Osteoblast (primary cell): ENCODE data around the gene NACAD. TPM values are rescaled to one million over a fixed set of nuclear protein-coding genes. Genes with fewer than 3 reads are reported as not detected.

Source experiments
- DNase-seq: peaks from one replicate; pipeline ENCODE4 v3.0.0; 2011; ENCODE audit warnings: low spot score, mixed read lengths; ENCODE audit not compliant: insufficient read length; ENCODE audit errors: missing footprints
- H2AFZ ChIP-seq: 2 replicates; pipeline ENCODE4 v1.6.0; 2011; ENCODE audit warnings: mild to moderate bottlenecking, low read length
- H3K27ac ChIP-seq: 2 replicates; pipeline ENCODE4 v1.5.1; 2011; ENCODE audit warnings: mild to moderate bottlenecking, low read depth, low read length, moderate library complexity
- H3K27me3 ChIP-seq: 2 replicates; pipeline ENCODE4 v1.6.0; 2012; ENCODE audit warnings: mild to moderate bottlenecking, control low read depth, inconsistent platforms, low read length, moderate library complexity; ENCODE audit not compliant: insufficient read depth
- H3K36me3 ChIP-seq: 2 replicates; pipeline ENCODE4 v1.5.1; 2011; ENCODE audit warnings: mild to moderate bottlenecking, low read length, control low read depth, moderate library complexity; ENCODE audit not compliant: insufficient read depth
- H3K4me1 ChIP-seq: 2 replicates; pipeline ENCODE4 v1.5.1; 2011; ENCODE audit warnings: mild to moderate bottlenecking, low read length, control low read depth, moderate library complexity; ENCODE audit not compliant: insufficient read depth
- H3K4me2 ChIP-seq: 2 replicates; pipeline ENCODE4 v1.6.0; 2011; ENCODE audit warnings: mild to moderate bottlenecking, low read length; ENCODE audit not compliant: insufficient read depth
- H3K4me3 ChIP-seq: fragments of 200-600 bp; sonication (generic); 3 replicates; pipeline ENCODE4 v1.5.1; 2012; ENCODE audit warnings: mild to moderate bottlenecking, low read length, inconsistent platforms; ENCODE audit not compliant: insufficient read depth
- H3K79me2 ChIP-seq: 2 replicates; pipeline ENCODE4 v1.6.0; 2012; ENCODE audit warnings: mild to moderate bottlenecking, low read length, control low read depth, inconsistent platforms; ENCODE audit not compliant: insufficient read depth
- H3K9me3 ChIP-seq: 2 replicates; pipeline ENCODE4 v1.5.1; 2011; ENCODE audit warnings: low read depth, low read length, control low read depth
- H4K20me1 ChIP-seq: 2 replicates; pipeline ENCODE4 v1.6.0; 2012; ENCODE audit warnings: mild to moderate bottlenecking, low read length, control low read depth; ENCODE audit not compliant: insufficient read depth
- total RNA-seq: library from RNA; depleted of rRNA; stranded (reverse); fragments of >200 nt; gene quantifications from 2 replicates; pipeline ENCODE4 v1.2.3, GENCODE V29; 2012
- TF ChIP-seq, protein P1 (sequence below): IDR thresholded peaks from 2 replicates; pipeline ENCODE4 v1.5.1; 2011; ENCODE audit warnings: mild to moderate bottlenecking, low read depth, low read length, moderate library complexity; ENCODE audit errors: extremely low read depth

Gene NACAD
- total RNA-seq, 1 donor = 0.72 TPM

DNA sequence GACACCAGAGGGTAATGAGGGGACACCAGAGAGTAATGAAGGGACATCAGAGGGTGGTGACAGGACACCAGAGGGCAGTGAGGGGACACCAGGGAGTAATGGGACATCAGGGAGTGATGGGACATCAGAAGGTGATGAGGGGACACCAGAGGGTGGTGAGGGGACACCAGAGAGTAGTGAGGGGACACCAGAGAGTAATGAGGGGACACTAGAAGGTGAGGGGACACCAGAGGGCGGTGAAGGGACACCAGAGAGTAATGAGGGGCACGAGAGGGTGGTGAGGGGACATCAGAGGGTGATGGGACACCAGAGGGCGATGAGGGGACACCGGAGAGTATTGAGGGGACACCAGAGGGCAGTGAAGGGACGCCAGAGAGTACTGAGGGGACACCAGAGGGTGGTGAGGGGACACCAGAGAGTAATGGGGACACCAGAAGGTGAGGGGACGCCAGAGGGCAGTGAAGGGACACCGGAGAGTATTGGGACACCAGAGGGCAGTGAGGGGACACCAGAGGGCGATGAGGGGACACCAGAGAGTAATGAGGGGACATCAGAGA lies 10.6 kb downstream of the NACAD start:
- DNase-seq = no peak
- H4K20me1 ChIP-seq = peaks cover 15% of the 10 kb centered on the region
- no peaks in the 10 kb centered on the region for H3K27me3 ChIP-seq
- H3K9me3 ChIP-seq = no peaks in the 10 kb centered on the region
- TF ChIP-seq, protein P1, sequence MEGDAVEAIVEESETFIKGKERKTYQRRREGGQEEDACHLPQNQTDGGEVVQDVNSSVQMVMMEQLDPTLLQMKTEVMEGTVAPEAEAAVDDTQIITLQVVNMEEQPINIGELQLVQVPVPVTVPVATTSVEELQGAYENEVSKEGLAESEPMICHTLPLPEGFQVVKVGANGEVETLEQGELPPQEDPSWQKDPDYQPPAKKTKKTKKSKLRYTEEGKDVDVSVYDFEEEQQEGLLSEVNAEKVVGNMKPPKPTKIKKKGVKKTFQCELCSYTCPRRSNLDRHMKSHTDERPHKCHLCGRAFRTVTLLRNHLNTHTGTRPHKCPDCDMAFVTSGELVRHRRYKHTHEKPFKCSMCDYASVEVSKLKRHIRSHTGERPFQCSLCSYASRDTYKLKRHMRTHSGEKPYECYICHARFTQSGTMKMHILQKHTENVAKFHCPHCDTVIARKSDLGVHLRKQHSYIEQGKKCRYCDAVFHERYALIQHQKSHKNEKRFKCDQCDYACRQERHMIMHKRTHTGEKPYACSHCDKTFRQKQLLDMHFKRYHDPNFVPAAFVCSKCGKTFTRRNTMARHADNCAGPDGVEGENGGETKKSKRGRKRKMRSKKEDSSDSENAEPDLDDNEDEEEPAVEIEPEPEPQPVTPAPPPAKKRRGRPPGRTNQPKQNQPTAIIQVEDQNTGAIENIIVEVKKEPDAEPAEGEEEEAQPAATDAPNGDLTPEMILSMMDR = no peak
- H3K36me3 ChIP-seq = peaks cover 31% of the 10 kb centered on the region
- H3K4me2 ChIP-seq = no peak overlapping the region
- no peaks in the 10 kb centered on the region for H3K4me1 ChIP-seq
- H3K79me2 ChIP-seq = no peaks in the 10 kb centered on the region
- H3K4me3 ChIP-seq = no peak overlapping the region
- no peak overlapping the region for H2AFZ ChIP-seq
- H3K27ac ChIP-seq = no peak overlapping the region

DNA sequence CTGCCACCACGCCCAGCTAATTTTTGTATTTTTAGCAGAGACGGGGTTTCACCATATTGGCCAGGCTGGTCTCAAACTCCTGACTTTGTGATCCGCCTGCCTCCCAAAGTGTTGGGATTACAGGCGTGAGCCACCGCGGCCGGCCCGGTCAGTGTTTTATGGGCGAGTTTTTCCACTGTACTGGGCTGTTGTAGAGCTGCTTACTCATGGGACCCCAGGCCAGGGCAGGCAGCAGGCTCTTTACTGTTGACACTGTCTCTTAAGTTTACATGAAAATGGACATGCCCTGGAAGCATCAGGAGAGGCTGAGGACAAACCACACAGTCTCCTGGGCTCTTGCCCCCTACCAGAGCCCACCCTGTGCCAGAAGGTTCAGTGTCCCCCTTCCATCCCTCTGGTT lies 11.2 kb downstream of the NACAD start:
- Histone ChIP-seq H3K4me3 (no peak overlapping the region), H2AFZ (no peak overlapping the region), H3K27ac (no peak overlapping the region), H3K4me1 (no peaks in the 10 kb centered on the region), H3K36me3 (peaks cover 31% of the 10 kb centered on the region), H3K9me3 (no peaks in the 10 kb centered on the region), H3K27me3 (no peaks in the 10 kb centered on the region), H4K20me1 (peaks cover 21% of the 10 kb centered on the region), H3K4me2 (no peak overlapping the region), H3K79me2 (no peaks in the 10 kb centered on the region)
- DNase-seq = no peak
- TF ChIP-seq, protein P1 = no peak

DNA sequence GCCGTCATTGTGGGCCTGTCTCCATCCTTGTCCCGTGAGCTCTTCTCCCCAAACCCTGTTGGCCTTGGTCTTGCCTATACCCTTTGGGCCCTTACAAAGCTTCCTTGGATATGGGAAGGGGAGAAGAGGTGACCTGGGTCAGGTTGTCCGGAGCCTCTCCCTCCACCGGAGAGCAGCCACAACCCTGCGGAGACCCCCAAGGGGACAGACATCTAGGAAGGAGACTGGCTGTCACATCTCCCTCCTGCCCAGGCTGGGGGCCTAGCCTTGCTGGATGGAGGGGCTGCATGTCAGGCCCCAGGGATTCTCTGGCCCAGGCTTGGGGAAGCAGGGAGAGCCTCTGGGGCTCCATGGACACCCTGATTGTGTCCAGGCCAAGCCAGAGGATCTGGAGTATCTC lies 11.8 kb downstream of the NACAD start:
- Histone ChIP-seq H3K27me3 (no peaks in the 10 kb centered on the region), H4K20me1 (peaks cover 21% of the 10 kb centered on the region), H3K79me2 (no peaks in the 10 kb centered on the region), H3K9me3 (no peaks in the 10 kb centered on the region), H3K4me3 (no peak overlapping the region), H3K36me3 (peaks cover 31% of the 10 kb centered on the region), H3K4me2 (no peak overlapping the region), H3K4me1 (no peaks in the 10 kb centered on the region), H2AFZ (no peak overlapping the region), H3K27ac (no peak overlapping the region)
- DNase-seq = no peak
- TF ChIP-seq, protein P1 = no peak

DNA sequence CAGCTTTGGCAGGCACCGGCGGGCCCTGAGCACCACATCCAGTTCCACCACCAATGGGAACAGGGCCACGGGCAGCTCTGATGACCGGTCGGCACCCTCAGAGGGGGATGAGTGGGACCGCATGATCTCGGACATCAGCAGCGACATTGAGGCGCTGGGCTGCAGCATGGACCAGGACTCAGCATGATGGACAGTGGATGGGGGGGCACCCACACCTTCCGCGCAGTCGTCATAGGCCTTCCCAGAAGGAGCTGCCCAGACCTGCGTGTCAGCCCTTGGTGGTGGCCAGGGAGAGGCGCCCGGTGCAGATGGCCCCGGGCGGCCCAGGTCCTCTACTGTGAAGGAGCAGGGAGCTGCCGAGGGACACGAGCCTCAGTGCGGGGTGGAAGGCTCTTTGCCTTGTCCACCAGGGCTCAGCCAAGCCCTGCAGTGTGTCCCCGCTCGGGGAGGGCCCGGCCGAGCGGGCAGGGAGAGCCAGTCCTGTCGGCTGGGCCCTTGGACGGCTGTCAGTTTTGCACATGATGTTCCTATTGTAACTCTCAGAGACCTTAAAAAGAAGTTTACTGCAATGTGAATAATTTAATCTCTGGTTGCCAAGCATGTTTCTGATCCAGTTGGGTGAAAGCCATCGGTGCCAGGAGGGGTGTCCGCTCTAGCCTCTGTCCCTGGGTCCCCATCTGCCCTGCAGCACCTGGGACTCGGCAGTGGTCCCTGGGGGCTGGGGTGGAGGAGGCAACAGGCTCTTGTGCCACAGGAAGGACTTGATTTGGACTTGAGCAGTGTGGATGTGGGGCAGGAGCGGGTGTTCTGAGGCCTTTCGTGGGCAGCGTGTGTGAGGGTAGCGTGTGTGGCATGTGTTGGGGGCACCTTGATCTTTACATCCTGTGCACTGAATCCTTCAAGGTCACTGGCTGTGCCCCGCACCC lies 12.6 kb downstream of the NACAD start:
- no peak overlapping the region for H3K4me3 ChIP-seq
- H3K4me2 ChIP-seq = no peak overlapping the region
- peaks cover 21% of the 10 kb centered on the region for H4K20me1 ChIP-seq
- no peak overlapping the region for H3K27ac ChIP-seq
- no peak overlapping the region for H2AFZ ChIP-seq
- H3K9me3 ChIP-seq = no peaks in the 10 kb centered on the region
- TF ChIP-seq, protein P1 = no peak
- DNase-seq = peak; percentile 65
- H3K4me1 ChIP-seq = no peaks in the 10 kb centered on the region
- H3K27me3 ChIP-seq = no peaks in the 10 kb centered on the region
- H3K36me3 ChIP-seq = peaks cover 31% of the 10 kb centered on the region
- no peaks in the 10 kb centered on the region for H3K79me2 ChIP-seq
